Bronchial epithelial cell (primary cell): Measurements from ENCODE around the gene DOK5. TPM values are rescaled to one million over a fixed set of nuclear protein-coding genes. Genes with fewer than 3 reads are reported as not detected.

Experiments used
- DNase-seq: peaks from one replicate; pipeline ENCODE4 v3.0.0-alpha.2; 2010; ENCODE audit warnings: low read depth
- FAIRE-seq: peaks from 2 replicates; lab custom pipeline; 2011; peaks lifted over from hg19 to GRCh38; lab: Jason Lieb, UNC
- H3K27me3 ChIP-seq: 2 replicates; pipeline ENCODE4 v1.5.1; 2011; ENCODE audit warnings: low read length; ENCODE audit not compliant: control insufficient read depth, insufficient read depth
- H3K36me3 ChIP-seq: 2 replicates; pipeline ENCODE4 v1.5.1; 2011; ENCODE audit warnings: low read length; ENCODE audit not compliant: control insufficient read depth, insufficient read depth
- H3K4me3 ChIP-seq: 2 replicates; pipeline ENCODE4 v1.5.1; 2011; ENCODE audit warnings: mild to moderate bottlenecking, low read depth, low read length, control low read depth
- total RNA-seq: library from RNA; depleted of rRNA; stranded (reverse); fragments of >200 nt; gene quantifications from 2 replicates; pipeline ENCODE4 v1.2.1, GENCODE V29; 2014
- TF ChIP-seq, protein P1 (sequence below): IDR thresholded peaks from 2 replicates; pipeline ENCODE4 v1.5.1; 2011; ENCODE audit warnings: mild to moderate bottlenecking, moderate library complexity, low read length, control low read depth, inconsistent platforms; ENCODE audit not compliant: insufficient read depth, severe bottlenecking

Gene DOK5
- total RNA-seq, 1 donor from 2014 or later, result not detected

DNA sequence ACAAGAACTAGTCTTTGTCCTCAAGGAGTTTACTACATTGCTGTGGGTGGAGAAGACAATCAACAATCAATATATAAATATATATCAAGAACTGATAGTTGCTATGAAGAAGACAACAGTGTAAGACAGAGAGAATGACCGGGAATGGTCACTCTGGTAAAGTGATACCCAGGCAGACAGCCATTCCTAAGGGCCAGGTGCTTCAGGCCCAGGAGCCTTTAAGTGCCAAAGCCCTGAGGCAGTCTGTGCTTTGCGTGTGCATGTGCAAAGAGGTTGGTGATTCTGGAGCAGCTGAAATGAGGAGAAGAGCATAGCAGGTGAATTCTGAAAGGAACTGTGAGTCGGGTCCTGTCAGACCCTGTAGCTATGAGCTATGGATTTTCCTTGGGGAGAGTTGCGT is 154.2 kb downstream of the DOK5 start:
- FAIRE-seq (no peak), DNase-seq (no peak)
- Histone ChIP-seq H3K27me3 (no peaks in the 10 kb centered on the region), H3K36me3 (no peaks in the 10 kb centered on the region), H3K4me3 (no peak overlapping the region)
- TF ChIP-seq, protein P1, sequence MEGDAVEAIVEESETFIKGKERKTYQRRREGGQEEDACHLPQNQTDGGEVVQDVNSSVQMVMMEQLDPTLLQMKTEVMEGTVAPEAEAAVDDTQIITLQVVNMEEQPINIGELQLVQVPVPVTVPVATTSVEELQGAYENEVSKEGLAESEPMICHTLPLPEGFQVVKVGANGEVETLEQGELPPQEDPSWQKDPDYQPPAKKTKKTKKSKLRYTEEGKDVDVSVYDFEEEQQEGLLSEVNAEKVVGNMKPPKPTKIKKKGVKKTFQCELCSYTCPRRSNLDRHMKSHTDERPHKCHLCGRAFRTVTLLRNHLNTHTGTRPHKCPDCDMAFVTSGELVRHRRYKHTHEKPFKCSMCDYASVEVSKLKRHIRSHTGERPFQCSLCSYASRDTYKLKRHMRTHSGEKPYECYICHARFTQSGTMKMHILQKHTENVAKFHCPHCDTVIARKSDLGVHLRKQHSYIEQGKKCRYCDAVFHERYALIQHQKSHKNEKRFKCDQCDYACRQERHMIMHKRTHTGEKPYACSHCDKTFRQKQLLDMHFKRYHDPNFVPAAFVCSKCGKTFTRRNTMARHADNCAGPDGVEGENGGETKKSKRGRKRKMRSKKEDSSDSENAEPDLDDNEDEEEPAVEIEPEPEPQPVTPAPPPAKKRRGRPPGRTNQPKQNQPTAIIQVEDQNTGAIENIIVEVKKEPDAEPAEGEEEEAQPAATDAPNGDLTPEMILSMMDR, result no peak

DNA sequence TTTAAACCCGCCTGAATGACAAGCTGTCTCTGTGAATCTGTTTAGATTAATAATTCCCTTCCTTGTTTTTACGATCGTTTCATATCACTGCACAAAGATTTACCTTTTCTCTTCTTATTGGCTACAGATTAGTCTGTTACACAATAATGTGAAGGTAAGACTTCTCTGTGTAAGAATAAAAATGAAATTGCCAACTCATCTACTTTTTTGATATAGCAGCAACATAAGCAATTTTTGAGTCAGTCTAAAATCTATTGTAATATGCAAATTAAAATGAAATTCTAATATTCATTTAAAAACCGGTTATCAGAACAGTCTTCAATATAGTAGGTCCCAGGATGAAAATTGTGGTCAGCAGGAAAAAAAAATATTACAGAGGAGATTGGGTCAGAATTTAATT is 155.2 kb downstream of the DOK5 start:
- Histone ChIP-seq H3K27me3 (no peaks in the 10 kb centered on the region), H3K36me3 (no peaks in the 10 kb centered on the region), H3K4me3 (no peak overlapping the region)
- TF ChIP-seq, protein P1, result no peak
- FAIRE-seq (no peak), DNase-seq (no peak)

DNA sequence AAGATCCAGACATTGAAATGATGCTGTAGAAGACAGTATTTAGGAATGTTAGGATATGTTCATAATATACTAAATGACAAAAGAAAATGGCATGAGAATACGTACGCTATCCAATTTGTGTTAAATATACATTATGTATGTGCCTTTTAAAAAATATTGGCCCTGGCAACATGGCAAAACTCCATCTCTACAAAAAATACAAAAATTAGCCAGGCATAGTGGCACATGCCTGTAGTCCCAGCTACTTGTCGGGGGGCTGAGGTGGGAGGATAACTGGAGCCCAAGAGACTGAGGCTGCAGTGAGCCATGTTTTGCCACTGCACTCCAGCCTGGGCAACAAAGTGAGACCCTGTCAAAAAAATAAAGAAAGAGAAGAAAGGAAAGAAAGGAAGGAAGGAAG is 155.7 kb downstream of the DOK5 start:
- Histone ChIP-seq H3K4me3 (no peak overlapping the region), H3K27me3 (no peaks in the 10 kb centered on the region), H3K36me3 (no peaks in the 10 kb centered on the region)
- TF ChIP-seq, protein P1, result no peak
- DNase-seq (no peak), FAIRE-seq (no peak)

DNA sequence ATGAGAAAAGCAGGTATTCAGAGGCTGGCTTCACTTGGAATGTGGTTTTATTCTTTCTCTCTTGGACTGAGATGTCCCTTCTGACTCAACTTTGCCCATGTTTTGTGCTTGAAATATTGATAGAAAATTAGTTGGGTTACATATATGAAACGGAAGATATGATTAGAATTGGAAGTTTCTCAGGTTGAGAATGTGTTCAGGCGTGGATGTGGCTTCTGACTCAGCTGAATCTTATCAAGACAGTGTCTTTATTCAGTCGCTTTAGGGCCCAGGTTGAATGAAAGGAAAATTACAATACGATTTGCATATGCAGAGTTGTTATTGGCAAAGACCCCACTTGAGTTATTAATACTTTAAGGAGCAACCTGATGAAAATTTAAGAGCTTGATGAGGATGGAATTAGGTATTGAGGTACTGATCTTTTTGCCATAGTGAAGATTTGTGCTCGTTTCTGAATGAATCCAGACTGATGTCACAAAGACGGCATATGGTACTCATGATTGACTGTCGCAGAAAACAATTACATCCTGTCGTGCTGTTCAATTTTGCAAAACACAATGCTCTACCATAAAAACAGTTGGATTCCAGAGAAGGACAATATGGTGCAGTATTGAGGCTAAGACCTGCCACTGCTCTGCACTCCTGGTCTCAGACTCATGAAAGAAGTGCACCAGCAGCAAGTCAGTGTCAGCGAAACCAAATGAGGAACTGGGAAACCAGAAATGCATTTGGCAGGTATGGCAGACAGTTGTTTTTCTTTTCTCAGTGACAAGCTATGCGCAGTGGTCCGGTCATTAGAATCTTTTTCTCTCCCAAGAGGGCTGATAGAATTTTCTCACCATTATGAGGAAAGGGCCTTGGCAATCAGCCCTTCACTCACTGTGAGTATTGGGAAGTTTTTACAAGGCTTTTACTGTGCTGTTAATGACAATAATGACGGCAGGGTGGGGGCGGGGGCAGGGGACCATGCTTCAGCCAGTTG is 158.3 kb downstream of the DOK5 start:
- no peaks in the 10 kb centered on the region for H3K27me3 ChIP-seq
- TF ChIP-seq, protein P1, result no peak
- FAIRE-seq (peak; percentile 18), DNase-seq (no peak)
- no peaks in the 10 kb centered on the region for H3K36me3 ChIP-seq
- no peak overlapping the region for H3K4me3 ChIP-seq

DNA sequence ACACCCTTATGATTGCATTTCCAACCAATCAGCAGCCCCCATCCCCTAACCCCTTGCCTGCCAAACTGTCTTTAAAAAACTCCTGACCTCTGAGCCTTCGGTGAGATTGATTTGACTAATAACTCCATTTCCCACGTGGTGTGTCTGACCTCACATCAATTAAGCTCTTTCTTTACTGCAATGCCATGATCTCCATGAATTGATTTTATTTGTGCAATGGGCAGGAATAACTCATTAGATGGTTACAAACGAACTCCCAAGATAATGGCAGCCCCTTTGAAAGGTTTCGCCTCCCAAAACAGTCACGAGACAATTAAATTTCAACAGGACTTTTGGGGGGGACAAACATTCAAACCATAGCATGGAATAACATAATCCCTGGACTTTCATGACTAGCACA is 161.2 kb downstream of the DOK5 start:
- FAIRE-seq (no peak), DNase-seq (no peak)
- TF ChIP-seq, protein P1, result no peak
- H3K4me3 ChIP-seq, result no peak overlapping the region
- H3K27me3 ChIP-seq, result no peaks in the 10 kb centered on the region
- H3K36me3 ChIP-seq, result no peaks in the 10 kb centered on the region
